WTC11 (cell line): Measurements from ENCODE around the gene POLK.

Source experiments
- CREB1 ChIP-seq: sonication (generic); formaldehyde crosslinking; IDR thresholded peaks from 2 replicates; pipeline ENCODE4 v1.8.0; 2023; ENCODE audit warnings: mild to moderate bottlenecking, missing genetic modification reagents
- CTCF ChIP-seq: fragments of 200-600 bp; IDR thresholded peaks from 2 replicates; pipeline ENCODE4 v1.8.0; 2022; ENCODE audit warnings: antibody characterized with exemption
- NFYB ChIP-seq: sonication (generic); formaldehyde crosslinking; conservative IDR thresholded peaks from 2 replicates; pipeline ENCODE4 v1.8.0; 2022; ENCODE audit warnings: low read depth, missing genetic modification reagents
- TF ChIP-seq, protein P1 (sequence below): sonication (generic); formaldehyde crosslinking; IDR thresholded peaks from 2 replicates; pipeline ENCODE4 v1.8.1; 2023; ENCODE audit warnings: mild to moderate bottlenecking, missing genetic modification reagents
- TF ChIP-seq, protein P2 (sequence below): sonication (generic); formaldehyde crosslinking; IDR thresholded peaks from 2 replicates; pipeline ENCODE4 v1.8.1; 2023; ENCODE audit warnings: mild to moderate bottlenecking, missing genetic modification reagents, moderate library complexity

DNA sequence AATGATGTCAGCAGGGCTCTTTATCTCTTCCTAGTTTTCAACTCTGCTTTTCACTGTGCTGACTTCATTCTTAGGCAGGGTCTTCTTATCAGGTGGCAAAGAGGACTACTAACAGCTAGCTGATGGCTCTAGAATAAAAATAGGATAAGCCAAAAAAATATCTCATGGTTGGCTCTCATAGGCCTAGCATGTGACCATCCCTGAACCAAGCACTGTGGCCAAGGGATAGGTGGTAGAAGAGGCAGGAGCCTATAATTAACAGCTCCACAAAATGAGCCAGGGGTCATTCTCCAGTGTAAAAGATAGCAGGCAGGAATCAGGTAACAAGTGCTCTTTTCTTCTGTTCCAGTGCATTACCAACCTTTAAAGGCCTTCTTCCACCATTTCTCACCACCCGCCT lies 120.6 kb downstream of the POLK start:
- TF ChIP-seq, protein P1, sequence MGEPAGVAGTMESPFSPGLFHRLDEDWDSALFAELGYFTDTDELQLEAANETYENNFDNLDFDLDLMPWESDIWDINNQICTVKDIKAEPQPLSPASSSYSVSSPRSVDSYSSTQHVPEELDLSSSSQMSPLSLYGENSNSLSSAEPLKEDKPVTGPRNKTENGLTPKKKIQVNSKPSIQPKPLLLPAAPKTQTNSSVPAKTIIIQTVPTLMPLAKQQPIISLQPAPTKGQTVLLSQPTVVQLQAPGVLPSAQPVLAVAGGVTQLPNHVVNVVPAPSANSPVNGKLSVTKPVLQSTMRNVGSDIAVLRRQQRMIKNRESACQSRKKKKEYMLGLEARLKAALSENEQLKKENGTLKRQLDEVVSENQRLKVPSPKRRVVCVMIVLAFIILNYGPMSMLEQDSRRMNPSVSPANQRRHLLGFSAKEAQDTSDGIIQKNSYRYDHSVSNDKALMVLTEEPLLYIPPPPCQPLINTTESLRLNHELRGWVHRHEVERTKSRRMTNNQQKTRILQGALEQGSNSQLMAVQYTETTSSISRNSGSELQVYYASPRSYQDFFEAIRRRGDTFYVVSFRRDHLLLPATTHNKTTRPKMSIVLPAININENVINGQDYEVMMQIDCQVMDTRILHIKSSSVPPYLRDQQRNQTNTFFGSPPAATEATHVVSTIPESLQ (CRISPR knock-in tag): no peak
- TF ChIP-seq CTCF: no peak
- TF ChIP-seq, protein P2, sequence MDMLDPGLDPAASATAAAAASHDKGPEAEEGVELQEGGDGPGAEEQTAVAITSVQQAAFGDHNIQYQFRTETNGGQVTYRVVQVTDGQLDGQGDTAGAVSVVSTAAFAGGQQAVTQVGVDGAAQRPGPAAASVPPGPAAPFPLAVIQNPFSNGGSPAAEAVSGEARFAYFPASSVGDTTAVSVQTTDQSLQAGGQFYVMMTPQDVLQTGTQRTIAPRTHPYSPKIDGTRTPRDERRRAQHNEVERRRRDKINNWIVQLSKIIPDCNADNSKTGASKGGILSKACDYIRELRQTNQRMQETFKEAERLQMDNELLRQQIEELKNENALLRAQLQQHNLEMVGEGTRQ (CRISPR knock-in tag): no peak
- no peak for TF ChIP-seq NFYB (CRISPR knock-in tag)
- no peak for TF ChIP-seq CREB1 (CRISPR knock-in tag)
